OCI-LY3 (cell line): ENCODE measurements around the gene KRTAP12-1.

ENCODE experiments used
- H2AFZ ChIP-seq: fragments of 200-600, 300-600 bp; shearing (Covaris generic); 2 replicates; pipeline ENCODE4 v1.6.0; 2014; ENCODE audit warnings: antibody characterized with exemption, low read depth, low read length
- H3K27ac ChIP-seq: fragments of 200-600, 300-600 bp; sonication (generic); 2 replicates; pipeline ENCODE4 v1.5.1; 2014; ENCODE audit warnings: mild to moderate bottlenecking, low read length, moderate library complexity, mixed read lengths
- H3K27me3 ChIP-seq: fragments of 200-600, 300-600 bp; sonication (generic); 2 replicates; pipeline ENCODE4 v1.6.1; 2014; ENCODE audit warnings: low read depth, low read length, mixed read lengths
- H3K36me3 ChIP-seq: fragments of 200-600, 300-600 bp; sonication (generic); replicated peaks from 2 replicates; pipeline ENCODE3; 2014; ENCODE audit warnings: low read depth, low read length, mixed read lengths
- H3K4me1 ChIP-seq: fragments of 300-600, 200-600 bp; sonication (generic); 2 replicates; pipeline ENCODE4 v1.6.1; 2014; ENCODE audit warnings: low read length, mixed read lengths
- H3K4me2 ChIP-seq: fragments of 200-600, 300-600 bp; sonication (generic); 2 replicates; pipeline ENCODE4 v1.6.1; 2014; ENCODE audit warnings: low read length, mixed read lengths
- H3K4me3 ChIP-seq: fragments of 300-600, 200-600 bp; sonication (generic); 2 replicates; pipeline ENCODE4 v1.5.1; 2014; ENCODE audit warnings: antibody characterized with exemption, mild to moderate bottlenecking, low read length, moderate library complexity
- H3K79me2 ChIP-seq: fragments of 300-600, 200-600 bp; shearing (Covaris generic); 2 replicates; pipeline ENCODE4 v1.6.1; 2014; ENCODE audit warnings: mild to moderate bottlenecking, low read length, mixed read lengths
- H3K9ac ChIP-seq: fragments of 300-600, 200-600 bp; shearing (Covaris generic); 2 replicates; pipeline ENCODE4 v1.6.0; 2014; ENCODE audit warnings: mild to moderate bottlenecking, low read length, moderate library complexity
- H3K9me3 ChIP-seq: fragments of 200-600, 300-600 bp; shearing (Covaris generic); 2 replicates; pipeline ENCODE4 v1.6.1; 2014; ENCODE audit warnings: low read length, mixed read lengths; ENCODE audit not compliant: insufficient read depth
- H4K20me1 ChIP-seq: fragments of 200-600, 300-600 bp; sonication (generic); 2 replicates; pipeline ENCODE4 v1.6.1; 2016; ENCODE audit warnings: low read length, mixed read lengths; ENCODE audit not compliant: insufficient read depth
- EZH2phosphoT487 ChIP-seq: fragments of 200-600 bp; shearing (Covaris generic); IDR thresholded peaks from 2 replicates; pipeline ENCODE4 v1.6.1; 2018; ENCODE audit warnings: antibody characterized with exemption, mixed run types, low read depth
- TF ChIP-seq, protein P1 (sequence below): fragments of 200-600, 300-600 bp; sonication (generic); IDR thresholded peaks from 2 replicates; pipeline ENCODE4 v1.5.1; 2014; ENCODE audit warnings: antibody characterized with exemption, low read length, low read depth

Gene KRTAP12-1

DNA sequence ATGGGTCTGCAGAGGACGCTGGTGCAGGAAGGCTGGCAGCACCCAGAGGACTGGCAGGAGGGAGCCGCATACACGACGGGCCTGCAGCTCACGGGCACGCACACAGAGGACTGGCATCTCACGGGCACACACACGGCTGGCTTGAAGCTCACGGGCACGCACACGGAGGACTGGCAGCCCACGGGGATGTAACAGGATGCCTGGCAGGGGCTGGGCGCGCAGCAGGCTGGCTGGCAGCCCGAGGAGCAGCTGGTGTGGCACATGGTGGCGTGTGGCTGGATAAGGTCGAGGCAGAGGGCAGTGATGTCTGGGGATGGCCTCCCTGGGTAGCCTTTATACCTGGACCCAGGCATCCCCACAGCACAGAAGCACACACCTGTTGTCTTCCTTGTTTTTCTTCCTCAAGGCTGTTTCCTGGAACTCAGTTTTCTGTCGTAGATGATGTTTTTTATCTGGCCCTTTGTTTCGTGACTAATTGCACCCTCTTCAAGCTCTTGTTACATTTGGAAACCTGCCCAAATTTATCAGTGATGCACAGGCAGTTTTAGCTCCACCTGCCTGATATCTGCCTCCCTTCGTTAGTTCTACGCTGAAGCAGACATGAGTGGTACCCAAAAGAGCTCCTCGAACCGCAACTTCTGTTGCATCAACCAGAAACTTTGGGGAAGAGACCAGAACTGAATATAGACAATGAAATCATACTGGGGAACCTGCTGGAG lies at the start of gene KRTAP12-1:
KRTAP12-1 (minus strand) TSS at position 303 of the 719 bp plus-strand sequence; CDS start at position 263, 40 bp downstream.
- Histone ChIP-seq H2AFZ (no peak within 1 kb of the TSS), H4K20me1 (no peaks in the 10 kb centered on the region), H3K4me2 (no peak within 1 kb of the TSS), H3K9me3 (no peaks in the 10 kb centered on the region), H3K4me1 (no peaks in the 10 kb centered on the region), H3K4me3 (no peak within 1 kb of the TSS), H3K27ac (no peak within 1 kb of the TSS), H3K79me2 (no peaks in the 10 kb centered on the region), H3K36me3 (no peaks in the 10 kb centered on the region), H3K9ac (no peak within 1 kb of the TSS), H3K27me3 (no peaks in the 10 kb centered on the region)
- TF ChIP-seq, protein P1, sequence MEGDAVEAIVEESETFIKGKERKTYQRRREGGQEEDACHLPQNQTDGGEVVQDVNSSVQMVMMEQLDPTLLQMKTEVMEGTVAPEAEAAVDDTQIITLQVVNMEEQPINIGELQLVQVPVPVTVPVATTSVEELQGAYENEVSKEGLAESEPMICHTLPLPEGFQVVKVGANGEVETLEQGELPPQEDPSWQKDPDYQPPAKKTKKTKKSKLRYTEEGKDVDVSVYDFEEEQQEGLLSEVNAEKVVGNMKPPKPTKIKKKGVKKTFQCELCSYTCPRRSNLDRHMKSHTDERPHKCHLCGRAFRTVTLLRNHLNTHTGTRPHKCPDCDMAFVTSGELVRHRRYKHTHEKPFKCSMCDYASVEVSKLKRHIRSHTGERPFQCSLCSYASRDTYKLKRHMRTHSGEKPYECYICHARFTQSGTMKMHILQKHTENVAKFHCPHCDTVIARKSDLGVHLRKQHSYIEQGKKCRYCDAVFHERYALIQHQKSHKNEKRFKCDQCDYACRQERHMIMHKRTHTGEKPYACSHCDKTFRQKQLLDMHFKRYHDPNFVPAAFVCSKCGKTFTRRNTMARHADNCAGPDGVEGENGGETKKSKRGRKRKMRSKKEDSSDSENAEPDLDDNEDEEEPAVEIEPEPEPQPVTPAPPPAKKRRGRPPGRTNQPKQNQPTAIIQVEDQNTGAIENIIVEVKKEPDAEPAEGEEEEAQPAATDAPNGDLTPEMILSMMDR = no peak
- TF ChIP-seq EZH2phosphoT487 = no peak

DNA sequence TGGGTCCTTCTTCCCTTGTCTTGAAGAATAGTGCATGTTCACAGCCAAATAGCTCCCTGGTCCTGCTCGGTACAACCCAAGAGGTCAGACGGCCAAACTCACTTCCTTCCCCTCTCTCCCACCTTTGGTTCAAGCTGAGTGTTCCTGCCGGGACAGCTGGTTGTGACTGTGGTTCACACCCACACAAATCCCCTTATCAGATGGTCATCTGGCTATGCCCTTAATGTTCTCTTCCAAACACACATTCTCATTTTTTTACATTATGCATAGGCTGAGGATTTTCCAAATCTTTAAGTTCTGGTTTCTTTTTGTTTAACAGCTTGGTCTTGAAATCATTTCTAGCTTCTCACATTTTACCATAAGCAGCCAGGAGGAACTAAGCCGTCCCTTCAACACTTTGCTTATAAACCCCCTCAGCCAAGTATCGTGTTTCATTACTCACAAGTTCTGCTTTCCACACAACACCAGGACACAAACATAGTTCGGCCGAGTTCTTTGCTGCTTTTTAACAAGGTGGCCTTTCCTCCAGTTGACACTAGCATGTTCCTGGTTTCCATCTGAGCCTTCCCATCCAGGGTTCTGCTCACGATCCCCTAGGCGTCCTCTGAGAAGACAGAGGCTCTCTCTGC lies 49.1 kb upstream of the KRTAP12-1 start:
- no peak overlapping the region for H3K4me3 ChIP-seq
- no peak overlapping the region for H2AFZ ChIP-seq
- TF ChIP-seq, protein P1 = no peak
- TF ChIP-seq EZH2phosphoT487 = no peak
- H3K79me2 ChIP-seq = no peaks in the 10 kb centered on the region
- no peak overlapping the region for H3K4me2 ChIP-seq
- no peaks in the 10 kb centered on the region for H3K9me3 ChIP-seq
- no peak overlapping the region for H3K27ac ChIP-seq
- no peaks in the 10 kb centered on the region for H3K4me1 ChIP-seq
- no peaks in the 10 kb centered on the region for H3K36me3 ChIP-seq
- peaks cover 5% of the 10 kb centered on the region for H3K27me3 ChIP-seq
- H3K9ac ChIP-seq = no peak overlapping the region
- no peaks in the 10 kb centered on the region for H4K20me1 ChIP-seq

DNA sequence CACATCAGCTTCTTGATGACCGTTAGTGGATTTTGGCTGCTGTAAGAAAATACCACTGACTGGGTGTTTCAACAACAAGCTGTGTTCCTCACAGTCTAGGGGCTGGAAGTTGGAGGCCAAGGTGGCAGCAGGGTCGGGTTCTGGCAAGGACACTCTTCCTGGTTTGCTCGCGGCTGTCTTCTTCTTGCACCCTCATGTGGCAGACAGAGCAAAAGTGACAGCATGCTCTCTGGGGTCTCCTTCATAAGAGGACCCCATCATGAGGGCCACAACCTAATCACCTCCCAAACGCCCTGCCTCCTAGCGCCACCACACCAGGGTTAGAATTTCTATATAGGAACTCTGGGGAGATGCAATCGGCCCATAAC lies 48.0 kb upstream of the KRTAP12-1 start:
- Histone ChIP-seq H3K4me1 (no peaks in the 10 kb centered on the region), H3K9ac (no peak overlapping the region), H3K27me3 (peaks cover 7% of the 10 kb centered on the region), H3K4me2 (no peak overlapping the region), H3K9me3 (no peaks in the 10 kb centered on the region), H3K79me2 (no peaks in the 10 kb centered on the region), H4K20me1 (no peaks in the 10 kb centered on the region), H2AFZ (no peak overlapping the region), H3K27ac (no peak overlapping the region), H3K36me3 (no peaks in the 10 kb centered on the region), H3K4me3 (no peak overlapping the region)
- no peak for TF ChIP-seq EZH2phosphoT487
- TF ChIP-seq, protein P1 = no peak

- no peak overlapping the region for H3K4me3 ChIP-seq
- no peaks in the 10 kb centered on the region for H4K20me1 ChIP-seq
- no peaks in the 10 kb centered on the region for H3K9me3 ChIP-seq
- H2AFZ ChIP-seq = no peak overlapping the region
- H3K27ac ChIP-seq = no peak overlapping the region
- H3K36me3 ChIP-seq = no peaks in the 10 kb centered on the region
- H3K9ac ChIP-seq = no peak overlapping the region
- no peak overlapping the region for H3K4me2 ChIP-seq
- H3K4me1 ChIP-seq = no peaks in the 10 kb centered on the region
- no peaks in the 10 kb centered on the region for H3K79me2 ChIP-seq
- no peak for TF ChIP-seq EZH2phosphoT487
- TF ChIP-seq, protein P1 = no peak
- H3K27me3 ChIP-seq = peaks cover 7% of the 10 kb centered on the region
Measured at GRCh38 chr21:44729336-44730027, 47.5 kb upstream of the KRTAP12-1 start.
